GM19467 (cell line): Measurements from ENCODE around the gene CDIP1.
"Not testable (repeated sequence)": the region's sequence is repeated elsewhere in the genome, so short reads cannot be mapped to it uniquely, and the experiment has no call there.

Source experiments
- ATAC-seq: cut with Tn5 transposase; IDR thresholded peaks from one replicate; pipeline ENCODE4 v1.9.1; 2021; ENCODE audit warnings: mild to moderate bottlenecking, moderate library complexity; ENCODE audit not compliant: unreplicated experiment

Gene CDIP1

DNA sequence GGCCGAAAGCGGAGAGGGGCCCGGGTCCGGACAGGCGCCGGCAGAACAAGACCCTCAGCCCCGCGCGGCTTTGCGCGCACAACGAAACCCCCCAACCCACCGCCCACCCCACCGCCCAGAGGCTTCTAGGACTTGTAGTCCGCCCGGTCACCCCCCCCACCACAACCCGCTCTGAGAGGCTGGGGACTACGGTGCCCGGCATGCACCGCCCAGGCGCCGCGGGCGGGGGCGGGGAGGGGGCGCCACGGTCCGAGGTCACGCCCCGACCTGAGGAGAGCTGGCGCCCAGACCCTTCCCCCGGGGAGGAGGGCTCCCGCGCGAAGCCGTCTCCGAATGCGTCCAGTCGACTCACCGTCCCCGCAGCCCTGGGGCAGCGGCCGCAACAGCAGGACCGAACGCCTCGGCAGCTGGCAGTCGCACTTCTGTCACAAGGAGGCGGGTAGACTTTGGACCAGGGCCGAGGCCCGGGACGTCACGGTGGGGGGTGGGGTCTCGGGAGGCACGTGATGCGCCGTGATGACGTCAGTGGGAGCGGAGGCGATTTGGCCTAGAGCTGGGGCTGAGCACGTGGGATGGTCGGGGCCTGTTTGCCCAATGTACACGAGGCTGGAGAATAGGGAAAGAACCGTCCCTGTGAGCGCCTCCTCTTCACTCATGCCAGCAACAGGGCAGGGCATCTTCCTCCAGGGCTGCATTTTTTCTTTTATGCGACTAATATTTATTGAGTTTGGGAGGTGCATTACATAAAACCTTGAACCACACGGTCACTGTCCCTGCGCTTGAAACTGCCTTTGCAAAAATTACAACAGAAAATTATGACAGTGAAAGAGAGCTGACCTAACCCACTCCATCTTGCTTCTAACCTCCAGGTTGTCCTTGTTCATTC is at the start of gene CDIP1:
Gene CDIP1, minus strand, starts transcription at position 424 of the 886 bp plus-strand sequence. CDS start 24,643 bp downstream, outside the sequence.
- peak; percentile 76 for ATAC-seq

DNA sequence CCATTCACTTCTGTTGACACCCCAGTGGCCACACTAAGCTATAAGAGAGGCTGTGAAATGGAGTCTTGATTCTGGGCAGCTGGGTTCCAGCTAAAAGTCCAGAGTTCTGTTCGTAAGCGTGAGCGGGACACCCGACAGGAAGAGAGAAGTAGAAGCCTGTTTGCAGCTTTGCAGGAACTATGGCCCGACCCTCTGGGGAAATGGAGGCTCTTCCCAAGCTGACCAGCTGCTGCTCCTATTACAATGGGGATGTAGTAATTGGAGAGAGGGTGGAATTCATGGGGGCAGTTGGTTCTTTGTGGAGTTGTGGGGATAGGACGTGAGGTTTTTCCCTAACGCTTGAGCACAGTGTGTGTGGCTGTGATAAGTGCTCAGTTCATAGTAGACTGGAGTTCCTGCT is 47.7 kb upstream of the CDIP1 start:
- ATAC-seq, result no peak

DNA sequence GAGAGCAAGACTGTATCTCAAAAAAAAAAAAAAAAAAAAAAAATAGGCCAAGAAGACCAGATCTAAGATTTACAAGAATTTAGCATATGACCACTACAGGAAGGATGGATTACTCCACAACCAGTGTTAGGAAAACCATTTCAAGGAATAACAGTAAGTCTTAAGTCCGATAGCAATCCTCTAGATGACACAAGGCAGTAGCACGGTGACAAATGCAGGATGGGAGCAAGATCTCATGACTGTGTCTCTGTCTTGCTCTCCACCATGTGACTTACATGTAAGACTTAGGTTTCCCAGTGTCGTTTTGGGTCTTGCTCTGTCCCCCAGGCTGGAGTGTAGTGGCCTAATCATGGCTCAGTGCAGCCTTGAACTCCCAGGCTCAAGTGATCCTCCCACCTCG is 45.3 kb upstream of the CDIP1 start:
- no peak for ATAC-seq

DNA sequence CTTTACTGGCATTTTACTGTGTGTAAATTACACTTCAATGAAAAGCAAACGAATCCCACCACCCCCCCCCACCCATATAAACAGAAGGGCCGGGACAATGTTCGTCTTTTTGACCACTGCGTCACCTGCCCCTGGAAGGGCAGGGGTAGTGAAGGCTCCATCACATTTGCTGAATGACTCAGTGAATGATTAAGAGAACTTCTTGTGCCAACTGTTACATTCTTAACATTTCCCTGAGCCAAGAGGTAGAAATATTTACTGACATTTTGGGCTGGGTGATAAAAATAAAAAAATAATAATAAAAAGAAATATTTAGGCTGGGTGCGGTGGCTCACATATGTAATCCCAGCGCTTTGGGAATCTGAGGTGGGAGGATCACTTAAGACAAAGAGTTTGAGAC is 41.7 kb upstream of the CDIP1 start:
- ATAC-seq, result no peak

DNA sequence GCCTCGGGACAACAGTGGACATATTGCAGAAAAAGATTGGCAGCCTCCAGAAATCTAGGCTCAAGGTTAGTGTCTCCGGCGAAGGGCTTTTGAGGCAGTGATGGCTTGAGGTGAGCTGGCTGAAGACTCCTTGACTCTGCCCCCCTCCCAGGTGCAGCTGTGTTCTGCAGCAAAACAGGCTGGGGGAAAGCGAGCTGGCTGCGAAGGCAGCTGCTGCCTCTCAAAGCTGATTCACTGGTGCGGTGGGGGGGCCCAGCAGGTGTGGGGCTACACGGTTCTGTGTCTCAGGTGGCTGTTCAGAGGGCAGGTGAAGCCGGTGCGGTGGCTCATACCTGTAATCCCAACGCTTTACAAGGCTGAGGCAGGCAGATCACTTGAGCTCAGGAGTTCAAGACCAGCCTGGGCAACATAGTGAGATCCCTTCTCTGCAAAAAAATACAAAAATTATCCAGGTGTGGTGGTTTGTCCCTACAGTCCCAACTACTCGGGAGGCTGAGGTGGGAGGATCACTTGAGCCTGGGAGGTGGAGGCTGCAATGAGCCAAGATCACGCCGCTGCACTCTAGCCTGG is 40.5 kb upstream of the CDIP1 start:
- no peak for ATAC-seq

DNA sequence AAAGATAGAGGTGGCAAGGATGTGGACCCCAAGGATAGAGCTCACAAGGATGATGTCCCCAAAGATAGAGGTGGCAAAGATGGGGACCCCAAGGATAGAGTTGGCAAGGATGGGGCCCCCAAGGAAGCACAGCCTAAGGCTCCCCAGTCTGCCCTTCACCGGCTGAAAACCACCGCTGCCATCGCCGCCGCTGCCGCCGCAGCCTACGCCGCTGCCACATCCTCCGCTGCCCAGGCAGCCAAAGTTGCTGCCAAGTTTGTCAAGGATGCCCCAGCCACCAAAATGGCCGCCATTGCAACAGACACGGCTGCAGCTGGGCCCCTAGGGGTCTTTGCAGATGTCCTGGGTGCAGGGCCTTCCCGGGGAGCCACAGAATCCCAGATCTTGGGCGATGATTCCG is 37.4 kb upstream of the CDIP1 start:
- no peak for ATAC-seq

DNA sequence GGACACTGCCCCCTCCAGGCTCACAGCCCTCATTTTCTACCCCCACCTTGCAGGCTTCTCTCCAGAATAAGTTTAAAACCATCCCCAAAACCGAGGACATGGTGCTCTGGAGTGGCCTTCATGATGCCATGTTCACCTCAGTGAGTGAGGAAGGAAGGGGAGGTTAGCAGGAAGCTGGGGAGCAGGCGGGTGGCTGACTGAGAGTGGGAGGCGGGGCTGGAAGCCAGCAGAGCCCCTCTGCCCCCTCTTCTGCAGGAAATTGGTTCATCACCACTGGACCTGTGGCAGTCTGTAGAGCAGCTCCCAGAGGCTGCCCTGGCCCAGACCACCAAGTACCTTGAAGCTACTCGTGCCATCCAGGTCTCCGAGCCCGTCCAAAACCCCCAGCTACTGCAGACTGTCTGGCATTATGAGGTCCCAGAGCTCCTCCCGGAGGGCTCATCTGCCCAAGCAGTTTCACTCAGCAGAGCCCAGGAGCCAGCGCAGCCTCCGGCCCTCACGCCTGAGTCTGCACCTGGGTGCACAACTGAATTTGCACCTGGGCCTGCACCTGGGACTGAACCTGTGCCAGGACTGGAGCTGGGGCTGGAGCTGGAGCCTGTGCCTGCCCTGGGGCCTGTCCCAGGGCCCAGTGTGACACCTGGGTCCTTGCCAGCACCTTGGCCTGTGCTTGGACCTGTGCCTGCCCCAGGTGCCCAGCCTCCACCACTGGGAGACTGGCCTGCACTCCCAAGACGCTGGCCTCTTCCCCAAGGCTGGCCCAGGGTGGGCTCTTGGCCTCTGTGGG is 36.5 kb upstream of the CDIP1 start:
- no peak for ATAC-seq

DNA sequence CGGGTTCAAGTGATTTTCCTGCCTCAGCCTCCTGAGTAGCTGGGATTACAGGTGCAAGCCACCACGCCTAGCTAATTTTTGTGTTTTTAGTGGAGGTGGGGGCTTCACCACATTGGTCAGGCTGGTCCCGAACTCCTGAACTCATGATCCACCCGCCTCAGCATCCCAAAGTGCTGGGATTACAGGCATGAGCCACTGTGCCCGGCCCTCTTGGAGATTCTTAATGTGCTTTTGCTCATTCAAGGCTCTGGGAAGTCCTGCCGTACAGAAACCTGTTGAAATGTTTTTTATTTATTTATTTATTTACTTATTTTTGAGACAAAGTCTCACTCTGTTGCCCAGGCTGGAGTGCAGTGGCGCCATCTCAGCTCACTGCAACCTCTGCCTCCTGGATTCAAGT is 35.4 kb upstream of the CDIP1 start:
- not testable (repeated sequence) for ATAC-seq

DNA sequence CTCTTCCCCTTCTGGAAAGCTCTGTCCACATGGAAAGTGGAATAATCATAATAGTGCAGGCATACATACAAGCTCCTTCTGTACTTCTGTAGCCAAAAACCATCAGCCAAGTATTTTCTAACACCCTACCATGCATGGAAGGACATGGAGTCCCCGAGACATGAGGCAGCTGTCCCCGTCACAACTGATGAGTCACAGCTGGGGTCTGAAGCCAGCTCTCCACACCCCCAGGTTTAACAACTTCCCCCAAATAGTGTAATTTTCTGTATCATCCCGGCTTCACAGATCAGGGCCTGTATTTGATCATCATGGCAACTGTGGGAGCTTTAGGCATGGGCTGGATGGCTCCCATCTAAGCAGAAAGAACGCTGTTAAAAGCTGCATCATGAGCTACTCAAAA is 34.1 kb upstream of the CDIP1 start:
- no peak for ATAC-seq

DNA sequence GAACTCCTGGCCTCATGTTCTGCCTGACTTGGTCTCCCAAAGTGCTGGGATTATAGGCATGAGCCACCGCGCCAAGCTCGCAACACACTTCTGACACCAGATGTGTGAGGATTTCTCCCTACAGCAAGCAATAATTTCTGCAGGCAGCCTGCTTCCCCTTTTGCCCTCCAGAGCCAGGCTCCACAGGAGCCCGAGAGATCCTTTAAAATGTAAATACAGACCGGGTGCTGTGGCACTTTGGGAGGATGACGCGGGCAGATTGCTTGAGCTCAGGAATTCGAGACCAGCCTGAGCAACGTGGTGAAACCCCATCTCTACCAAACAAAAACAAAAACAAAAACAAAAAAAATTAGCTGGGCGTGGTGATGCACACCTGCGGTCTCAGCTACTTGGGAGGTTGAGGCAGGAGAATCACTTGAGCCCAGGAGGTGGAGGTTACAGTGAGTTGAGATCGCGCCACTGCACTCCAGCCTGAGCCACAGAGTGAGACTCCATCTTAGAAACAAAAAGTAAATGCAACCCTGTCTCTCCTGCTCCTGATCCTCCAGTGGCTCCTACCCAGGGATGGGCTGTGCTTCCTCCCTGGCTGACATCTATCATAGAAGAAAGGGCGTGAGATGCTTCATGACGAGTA is 32.2 kb upstream of the CDIP1 start:
- ATAC-seq, result no peak

DNA sequence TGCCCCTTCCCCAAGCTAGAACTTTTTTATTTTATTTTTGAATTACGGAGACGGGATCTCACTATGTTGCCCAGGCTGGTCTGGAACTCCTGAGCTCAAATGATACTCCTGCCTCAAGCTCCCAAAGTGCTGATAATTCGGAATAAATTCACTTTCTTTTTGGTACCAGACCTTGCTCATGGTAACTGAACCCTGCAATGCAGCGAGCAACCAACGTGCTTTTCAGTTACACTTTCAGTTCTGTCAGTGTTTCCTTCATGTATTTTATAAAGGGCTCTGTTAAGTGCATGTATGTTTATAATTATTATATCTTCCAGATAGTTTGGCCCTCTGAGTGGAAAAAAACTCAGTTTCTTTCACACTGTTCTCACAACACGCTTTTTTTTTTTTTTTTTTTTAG is 31.5 kb upstream of the CDIP1 start:
- no peak for ATAC-seq

DNA sequence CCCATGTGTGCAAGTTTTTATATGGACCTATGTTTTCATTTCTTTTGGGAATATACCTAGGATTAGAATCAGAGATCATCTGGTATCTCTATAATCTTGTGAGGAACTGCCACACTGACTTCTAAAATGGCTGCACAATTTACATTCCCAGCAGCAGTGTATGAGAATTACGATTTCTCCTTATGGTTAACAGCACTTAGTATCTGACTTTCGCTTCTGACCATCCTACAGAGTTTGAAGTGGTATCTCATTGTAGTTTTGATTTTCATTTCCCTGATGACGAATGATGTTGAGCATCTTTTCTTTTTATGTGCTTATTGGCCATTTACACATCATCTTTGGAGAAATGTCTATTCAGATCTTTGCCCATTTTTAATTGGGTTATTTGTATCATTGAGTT is 27.6 kb upstream of the CDIP1 start:
- ATAC-seq, result no peak

DNA sequence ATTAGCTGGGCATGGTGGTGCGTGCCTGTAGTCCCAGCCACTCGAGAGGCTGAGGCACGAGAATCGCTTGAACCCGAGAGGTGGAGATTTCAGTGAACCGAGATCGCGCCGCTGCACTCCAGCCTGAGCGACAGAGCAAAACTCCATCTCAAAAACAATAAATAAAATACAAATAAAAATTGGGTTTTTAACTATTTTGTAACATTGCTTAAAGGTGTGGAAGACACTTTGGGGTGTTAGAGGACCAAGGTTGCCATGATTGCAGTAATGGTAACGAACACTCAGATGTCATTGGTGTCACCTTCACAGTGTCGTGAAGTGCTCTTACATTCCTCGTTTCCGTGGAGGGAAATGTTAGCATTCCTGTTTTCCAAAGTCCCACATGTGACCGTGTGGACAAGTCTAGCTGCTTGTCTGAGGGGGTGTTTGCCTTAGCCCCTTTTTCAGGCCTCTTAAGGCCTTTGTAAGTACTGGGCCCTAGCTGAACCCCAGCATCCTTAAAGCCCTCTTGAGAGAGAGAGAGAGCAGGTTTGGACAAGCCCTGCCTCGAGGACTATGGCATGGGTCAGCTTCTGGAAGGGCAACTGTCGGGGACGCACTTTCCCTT is 26.2 kb upstream of the CDIP1 start:
- ATAC-seq, result no peak

DNA sequence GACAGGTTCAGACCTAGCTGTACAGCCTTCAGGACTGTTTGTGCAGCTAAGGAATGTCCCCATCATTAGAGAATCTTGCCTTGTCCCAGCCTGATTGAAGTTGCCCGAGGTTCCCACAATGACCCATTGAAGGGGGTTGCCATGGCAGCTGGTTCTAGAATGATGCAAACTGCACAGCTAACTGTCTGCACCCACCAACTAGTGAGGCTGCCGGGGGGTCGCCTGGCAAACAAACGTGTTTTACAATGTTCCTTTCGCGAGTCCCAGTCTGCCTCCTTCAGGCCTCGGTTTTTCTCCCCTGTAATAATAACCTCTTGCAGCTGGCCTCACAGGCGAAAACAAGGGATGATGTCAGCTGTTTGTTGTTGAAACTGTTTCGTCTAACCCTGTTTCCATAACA is 23.0 kb upstream of the CDIP1 start:
- no peak for ATAC-seq

DNA sequence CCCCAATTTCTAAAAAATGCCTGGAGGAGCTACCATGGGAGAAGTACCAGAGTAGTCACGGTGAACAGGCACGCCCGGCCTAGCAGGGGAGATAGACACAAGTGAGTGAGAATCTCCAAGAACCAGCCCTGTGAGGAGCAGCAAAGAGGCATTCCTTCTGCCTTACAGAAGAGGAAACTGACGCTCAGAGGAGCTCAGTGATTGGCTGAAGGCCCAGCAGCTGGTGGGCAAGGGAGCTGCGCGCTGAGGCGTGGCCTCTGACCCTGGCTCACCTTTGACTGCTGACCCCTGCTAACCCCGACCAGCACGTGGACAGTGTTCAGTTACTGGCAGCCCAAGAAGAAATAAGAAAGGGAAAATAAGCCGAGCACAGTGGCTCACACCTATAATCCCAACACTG is 19.4 kb upstream of the CDIP1 start:
- ATAC-seq, result no peak

DNA sequence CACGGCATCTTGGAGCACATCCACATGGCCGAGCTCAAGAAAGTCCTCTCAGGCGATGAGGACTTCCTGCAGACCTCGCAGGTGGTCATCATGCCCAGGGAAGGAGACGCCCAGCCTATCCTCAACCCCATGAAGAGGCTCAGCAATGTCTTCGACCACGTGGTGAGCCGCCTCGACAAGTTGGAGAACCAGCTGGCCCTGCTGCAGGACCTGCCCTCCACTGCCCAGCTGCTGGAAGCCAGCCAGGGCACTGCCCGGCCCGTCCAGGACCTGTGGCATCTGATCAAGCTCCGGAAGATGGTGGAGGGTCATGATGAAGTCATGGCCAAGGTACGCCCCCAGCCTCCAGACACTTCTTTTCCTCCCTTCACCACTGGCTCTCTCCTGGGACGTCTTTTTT is 18.0 kb upstream of the CDIP1 start:
- no peak for ATAC-seq

DNA sequence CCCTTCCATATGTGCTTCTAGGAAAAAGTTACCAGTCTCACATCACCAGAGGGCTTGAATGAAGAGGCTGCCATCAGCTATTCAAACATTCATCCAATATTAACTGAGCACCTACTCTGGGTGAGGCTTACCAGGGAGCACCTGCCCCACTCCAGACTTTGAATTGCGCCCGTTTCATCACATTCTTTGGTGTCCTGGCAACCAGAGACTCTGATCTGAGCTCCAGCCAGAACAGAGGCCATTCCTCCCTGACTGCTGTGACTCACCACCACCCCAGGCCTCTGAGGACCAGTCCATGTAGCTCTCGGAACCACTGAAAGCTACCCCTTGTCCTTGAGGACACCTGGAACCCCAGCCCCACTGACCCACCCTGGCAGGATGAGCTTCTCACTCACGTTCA is 17.5 kb upstream of the CDIP1 start, which contains the start of gene C16orf96:
Gene C16orf96, plus strand, starts transcription at position 229 of the 400 bp plus-strand sequence. Its CDS starts 150 bp downstream, at position 379.
- ATAC-seq, result no peak

DNA sequence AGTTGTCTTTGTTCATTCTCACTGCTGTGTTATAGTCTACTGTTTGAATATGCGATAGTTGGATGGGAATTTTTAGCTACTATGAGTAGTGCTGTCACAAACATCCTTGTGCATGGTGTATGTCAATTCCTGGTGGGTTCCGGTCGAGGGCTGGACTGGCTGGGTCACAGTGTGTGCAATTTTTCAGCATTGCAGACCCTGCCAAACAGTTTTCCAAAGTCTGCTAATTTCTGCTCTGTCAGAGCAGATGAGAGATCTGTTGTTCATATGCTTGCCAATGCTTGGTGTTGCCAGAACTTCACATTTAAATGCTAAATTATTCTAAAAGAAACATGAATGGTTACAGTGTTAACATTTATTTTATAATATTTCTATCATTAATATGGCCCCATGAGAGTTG is 14.0 kb upstream of the CDIP1 start:
- no peak for ATAC-seq

DNA sequence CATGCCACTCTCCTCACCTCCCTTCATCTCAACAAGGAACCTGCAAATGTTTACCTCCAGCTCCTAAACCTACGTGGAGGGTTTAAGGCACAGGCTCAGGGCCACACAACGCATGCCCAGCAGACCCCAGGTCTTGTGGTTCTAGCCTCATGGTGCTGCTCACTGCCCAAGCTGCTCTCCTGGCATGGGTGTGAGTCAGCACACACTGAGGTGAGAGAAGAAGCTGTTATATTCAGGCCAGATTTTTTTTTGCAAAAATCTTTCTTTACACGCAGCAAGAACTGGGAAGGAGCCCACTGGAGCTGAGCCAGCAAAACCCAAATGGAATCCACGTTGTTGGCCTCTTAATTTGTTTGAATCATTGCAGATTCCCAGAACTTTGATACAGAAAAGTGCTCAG is 12.0 kb upstream of the CDIP1 start:
- ATAC-seq, result no peak

DNA sequence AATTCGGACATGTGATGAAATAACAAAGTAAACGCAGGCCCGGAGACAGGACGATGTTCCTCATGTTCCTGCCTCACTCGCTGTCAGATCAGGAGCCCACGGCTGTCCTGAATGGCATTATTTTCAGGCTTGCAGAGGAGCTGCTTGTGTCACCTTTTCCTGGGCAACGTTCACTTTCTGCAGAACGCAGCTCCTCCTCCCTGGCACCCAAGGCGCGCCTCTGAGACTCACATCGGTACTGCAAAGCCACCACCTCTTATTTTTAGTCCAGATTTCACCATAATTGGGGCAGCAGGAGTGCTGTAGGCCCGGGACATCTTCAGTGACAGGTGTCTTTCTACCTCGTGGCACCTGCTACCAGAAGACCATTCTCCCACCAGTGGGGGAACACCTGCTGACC is 9.6 kb upstream of the CDIP1 start:
- no peak for ATAC-seq

DNA sequence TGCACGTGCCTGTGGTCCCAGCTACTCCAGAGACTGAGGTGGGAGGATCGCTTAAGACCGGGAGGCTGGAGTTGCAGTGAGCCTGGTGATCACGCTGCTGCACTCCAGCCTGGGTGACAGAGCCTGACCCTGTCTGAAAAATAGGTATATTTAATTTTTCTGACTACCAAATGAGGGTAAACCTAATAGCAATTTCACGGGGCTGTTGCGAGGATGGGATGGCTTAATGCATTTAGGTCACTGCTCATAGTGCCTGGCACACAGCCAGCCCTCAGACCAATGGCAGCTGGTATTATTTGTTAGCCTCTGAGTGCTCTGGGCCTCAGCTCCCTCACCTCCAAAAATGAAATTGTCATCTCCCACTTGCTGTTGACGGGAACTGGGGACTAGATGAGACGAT is 5.9 kb upstream of the CDIP1 start:
- ATAC-seq, result no peak
